GM12878 (cell line): Measurements from ENCODE around the gene CBS. TPM values are rescaled to one million over a fixed set of nuclear protein-coding genes. Genes with fewer than 3 reads are reported as not detected.

Experiments used
- ATAC-seq: fragments of 200-7000 bp; cut with Tn5 transposase; 3 replicates; pipeline ENCODE4 v1.9.1; 2020; ENCODE audit warnings: mild to moderate bottlenecking, moderate library complexity
- BruUV-seq: library from RNA; stranded (reverse); fragments of 400-500 nt; replicated peaks from 2 replicates; lab custom pipeline; 2021; lab: Mats Ljungman, UMichigan
- CTCF ChIA-PET: fragments of 300-600 bp; sonication (Branson Sonifier 250); formaldehyde crosslinking; extraction: SDS; loops from one replicate; lab custom pipeline; 2021; ENCODE audit warnings: inconsistent platforms; lab: Yijun Ruan, JAX
- POLR2A ChIA-PET: fragments of 350-600 bp; formaldehyde crosslinking; extraction: SDS; loops from one replicate; lab custom pipeline; 2021; ENCODE audit warnings: inconsistent platforms; lab: Charles Lee
- RAD21 ChIA-PET: fragments of 300-600 bp; sonication (Branson Sonifier 250); formaldehyde crosslinking; loops from one replicate; lab custom pipeline; 2023; ENCODE audit warnings: antibody characterized with exemption; ENCODE audit not compliant: unreplicated experiment; lab: Charles Lee
- SMC1A ChIA-PET: fragments of 300-600 bp; sonication (Branson Sonifier 250); formaldehyde crosslinking; loops from one replicate; lab custom pipeline; 2023; ENCODE audit not compliant: unreplicated experiment, uncharacterized antibody; lab: Charles Lee
- DNase-seq: peaks from one replicate; pipeline ENCODE4 v3.0.0-alpha.2; 2011; ENCODE audit warnings: low read depth, low spot score
- FAIRE-seq: peaks from 3 replicates; lab custom pipeline; 2011; peaks lifted over from hg19 to GRCh38; lab: Jason Lieb, UNC
- H2AFZ ChIP-seq: 2 replicates; pipeline ENCODE4 v1.6.0; 2011; ENCODE audit warnings: low read depth, low read length, control low read depth; ENCODE audit not compliant: control insufficient read depth
- H3K27ac ChIP-seq: 2 replicates; pipeline ENCODE4 v1.5.1; 2011; ENCODE audit warnings: control low read depth; ENCODE audit not compliant: control insufficient read depth, insufficient read depth
- H3K27me3 ChIP-seq, 2 experiments: replicated peaks in 1 of 2; 2 replicates each; pipeline versions ENCODE4 v1.6.0 to v1.6.1; 2011; ENCODE audit warnings: low read length in 1 of 2; ENCODE audit not compliant: control insufficient read depth in 2 of 2, insufficient read depth in 2 of 2
- H3K36me3 ChIP-seq, 2 experiments: 2 replicates each; pipeline ENCODE4 v1.5.1; 2011; ENCODE audit warnings: low read length in 1 of 2; ENCODE audit not compliant: control insufficient read depth in 2 of 2, insufficient read depth in 2 of 2
- H3K4me1 ChIP-seq: 2 replicates; pipeline ENCODE4 v1.6.1; 2011; ENCODE audit warnings: mild to moderate bottlenecking, low read length, moderate library complexity, mixed read lengths; ENCODE audit not compliant: control insufficient read depth, insufficient read depth
- H3K4me2 ChIP-seq: 2 replicates; pipeline ENCODE4 v1.6.0; 2011; ENCODE audit warnings: control low read depth; ENCODE audit not compliant: control insufficient read depth, insufficient read depth
- H3K4me3 ChIP-seq: fragments of 200-600 bp; sonication (generic); 2 replicates; pipeline ENCODE4 v1.5.1; 2016
- H3K79me2 ChIP-seq: 2 replicates; pipeline ENCODE4 v1.6.0; 2011; ENCODE audit warnings: low read length; ENCODE audit not compliant: control insufficient read depth, insufficient read depth
- H3K9ac ChIP-seq: 2 replicates; pipeline ENCODE4 v1.8.0; 2011; ENCODE audit warnings: low read length, control low read depth, mixed read lengths; ENCODE audit not compliant: control insufficient read depth, insufficient read depth
- H3K9me3 ChIP-seq: replicated peaks from 3 replicates; pipeline ENCODE4 v1.5.1; 2011; ENCODE audit warnings: mild to moderate bottlenecking, low read length; ENCODE audit not compliant: control insufficient read depth, insufficient read depth
- H4K20me1 ChIP-seq: 2 replicates; pipeline ENCODE4 v1.6.0; 2011; ENCODE audit not compliant: control insufficient read depth, insufficient read depth
- E2F8 ChIP-seq: fragments of 450-650 bp; IDR thresholded peaks from 2 replicates; pipeline ENCODE4 v1.6.1; 2018; ENCODE audit warnings: mild to moderate bottlenecking, low read depth, moderate library complexity; ENCODE audit not compliant: partially characterized antibody
- JUND ChIP-seq: IDR thresholded peaks from 2 replicates; pipeline ENCODE4 v1.6.1; 2012; ENCODE audit warnings: low read depth, mild to moderate bottlenecking, low read length, improper control_type of control experiment, moderate library complexity
- PBX3 ChIP-seq: IDR thresholded peaks from 2 replicates; pipeline ENCODE4 v1.6.1; 2011; ENCODE audit warnings: mild to moderate bottlenecking, low read depth, low read length, moderate library complexity; ENCODE audit not compliant: insufficient replicate concordance
- ZSCAN29 ChIP-seq: fragments of 450-650 bp; IDR thresholded peaks from 2 replicates; pipeline ENCODE4 v1.6.1; 2017; ENCODE audit warnings: mild to moderate bottlenecking, moderate library complexity
- WGBS: methylation state at CpG from one replicate; pipeline ENCODE4 v1.1.6; 2016; ENCODE audit warnings: low lambda C conversion rate; ENCODE audit not compliant: insufficient replicate concordance, insufficient coverage; ENCODE audit errors: missing lambda C conversion rate; 5-methylcytosine and 5-hydroxymethylcytosine counted together
- in situ Hi-C: fragments of 300-500 bp; cut with MboI; formaldehyde crosslinking; loops from 9 replicates; pipeline ENCODE4 v1.14.3; 2018; ENCODE audit warnings: mixed read lengths
- intact Hi-C: fragments of 100-400 bp; cut with micrococcal nuclease; formaldehyde crosslinking; loops from one replicate; pipeline ENCODE4 v1.14.2; 2022; ENCODE audit not compliant: unreplicated experiment
- polyA plus RNA-seq, 11 experiments: library from polyadenylated mRNA; depleted of rRNA in 4 of 11; unstranded in 6 of 11; stranded (reverse) in 5 of 11; fragments of >200 nt; fragmentation: Nextera tagmentation in 4 of 11; fragmentation: Illumina TruSeq in 1 of 11; extraction: Ambion mirVana in 4 of 11; extraction: Trizol in 1 of 11; gene quantifications; 1 replicate in 1 of 11; 2 replicates in 10 of 11; pipeline versions ENCODE4 v1.2.1 to v1.2.3, GENCODE V29; 2011 to 2016; ENCODE audit warnings: inconsistent platforms in 2 of 11, missing spikeins in 2 of 11, low read depth in 1 of 11
- total RNA-seq, 4 experiments: library from RNA; depleted of rRNA in 3 of 4; stranded (reverse); fragments of >200 nt in 3 of 4; fragmentation: Illumina TruSeq in 1 of 4; extraction: Trizol in 1 of 4; gene quantifications; 2 replicates each; pipeline versions ENCODE4 v1.2.1 to v1.2.3, GENCODE V29; 2013 to 2021

CBS gene
- total and polyA plus RNA-seq, 10 of the 15 experiments (the other 5 are each of a cell fraction or from before 2014, with no cell fraction given) = 0.10 to 4.4 (median 2.0) TPM

- TF ChIP-seq PBX3 (no peak), ZSCAN29 (no peak)
Measured at GRCh38 chr21:43016728-43017127, 58.9 kb downstream of the CBS start (continued).

GRCh38 chr21:43015906-43016540 is 59.6 kb downstream of the CBS start:
- Histone ChIP-seq H3K27ac (peak overlapping the region; percentile 15; the same call in 1 of the 2 replicates), H3K9me3 (no peaks in the 10 kb centered on the region), H3K36me3 (peaks cover 5 to 8% of the 10 kb centered on the region in 2 experiments; a peak in 3 of 4 replicates), H3K4me2 (peak overlapping the region; percentile 38; the same call in 1 of the 2 replicates), H4K20me1 (no peaks in the 10 kb centered on the region), H3K4me3 (no peak overlapping the region), H2AFZ (peak overlapping the region; percentile 1; the same call in 1 of the 2 replicates), H3K9ac (no peak overlapping the region), H3K79me2 (no peaks in the 10 kb centered on the region), H3K27me3 (no peaks in the 10 kb centered on the region), H3K4me1 (peaks cover 7% of the 10 kb centered on the region)
- in situ Hi-C loops = no loop called here
- RAD21 ChIA-PET = no interaction called here
- CTCF ChIA-PET = no interaction called here
- 64% methylated on average over 13 of the region's 13 CpGs for WGBS
- ATAC-seq (peak; percentile 21; the same call in 1 of the 3 replicates), DNase-seq (no peak), FAIRE-seq (no peak)
- TF ChIP-seq JUND = no peak
- no peak for TF ChIP-seq E2F8
- SMC1A ChIA-PET = interaction anchor here (1.1 kb wide), 1 partner anchor 36 kb away, joined by 3 read pairs; no protein-coding TSS in a partner anchor
- no TSS peak for BruUV-seq
- POLR2A ChIA-PET = no interaction called here
- intact Hi-C loops = no loop called here
